Inflammatory macrophage treated with lipopolysaccharide for 4 hours (primary cell): ENCODE data around the gene LHB.

Source experiments
- DNase-seq: peaks from one replicate; pipeline ENCODE4 v3.0.0-alpha.2; 2020

The LHB gene

GRCh38 chr19:49006905-49007304, 10.0 kb downstream of the LHB start:
- no peak for DNase-seq

GRCh38 chr19:49004964-49005614, 11.8 kb downstream of the LHB start:
- no peak for DNase-seq

- no peak for DNase-seq
Measured at GRCh38 chr19:49004133-49004532, 12.8 kb downstream of the LHB start.

GRCh38 chr19:48999481-49000325, 17.2 kb downstream of the LHB start:
- peak; percentile 64 for DNase-seq

GRCh38 chr19:48997972-48998371, 18.9 kb downstream of the LHB start:
- DNase-seq, result peak; percentile 71

GRCh38 chr19:48994035-48994386, 22.9 kb downstream of the LHB start:
- no peak for DNase-seq

- DNase-seq, result peak; percentile 100
Measured at GRCh38 chr19:48993175-48994034, 23.5 kb downstream of the LHB start, which contains the start of the genes GYS1 and RUVBL2. TSS of gene GYS1 (minus strand) at chr19:48993309. CDS start at chr19:48993112, 197 bp downstream. TSS of gene RUVBL2 (plus strand) at chr19:48993887. CDS start at chr19:48993912, 25 bp downstream.

GRCh38 chr19:48992581-48993174, 24.2 kb downstream of the LHB start:
- no peak for DNase-seq

- peak; percentile 85 for DNase-seq
Measured at GRCh38 chr19:48991873-48992580, 24.9 kb downstream of the LHB start.

GRCh38 chr19:48991011-48991609, 25.8 kb downstream of the LHB start:
- DNase-seq, result no peak

GRCh38 chr19:48990400-48990799, 26.5 kb downstream of the LHB start:
- DNase-seq, result no peak

- DNase-seq, result no peak
Measured at GRCh38 chr19:48989701-48990291, 27.1 kb downstream of the LHB start.

GRCh38 chr19:48988860-48989259, 28.0 kb downstream of the LHB start:
- DNase-seq, result no peak

- DNase-seq, result no peak
Measured at GRCh38 chr19:48988286-48988685, 28.6 kb downstream of the LHB start.

- no peak for DNase-seq
Measured at GRCh38 chr19:48987323-48987722, 29.6 kb downstream of the LHB start.

GRCh38 chr19:48986211-48986610, 30.7 kb downstream of the LHB start:
- peak; percentile 12 for DNase-seq

- DNase-seq, result no peak
Measured at GRCh38 chr19:48985711-48986110, 31.2 kb downstream of the LHB start.

- no peak for DNase-seq
Measured at GRCh38 chr19:48982280-48982679, 34.6 kb downstream of the LHB start.

GRCh38 chr19:48977061-48977460, 39.8 kb downstream of the LHB start:
- DNase-seq, result no peak

GRCh38 chr19:48975947-48976847, 40.7 kb downstream of the LHB start:
- no peak for DNase-seq
